Endothelial cell of umbilical vein (primary cell): ENCODE measurements around the gene HAUS5. TPM values are rescaled to one million over a fixed set of nuclear protein-coding genes. Genes with fewer than 3 reads are reported as not detected.

Source experiments
- BruUV-seq: library from RNA; stranded (reverse); fragments of 400-500 nt; replicated peaks from 2 replicates; lab custom pipeline; 2021; lab: Mats Ljungman, UMichigan
- CTCF ChIA-PET: fragments of 300-600, 350-600 bp; sonication (Branson Sonifier 250); formaldehyde crosslinking; loops from one replicate; lab custom pipeline; 2021; ENCODE audit warnings: antibody characterized with exemption, inconsistent platforms; lab: Charles Lee
- POLR2A ChIA-PET: fragments of 300-600, 350-600 bp; sonication (Branson Sonifier 250); formaldehyde crosslinking; loops from one replicate; lab custom pipeline; 2021; ENCODE audit warnings: antibody characterized with exemption, inconsistent platforms; lab: Charles Lee
- DNase-seq: peaks from one replicate; pipeline ENCODE4 v3.0.0-alpha.2; 2011; ENCODE audit warnings: low read depth, low spot score
- FAIRE-seq: peaks from 2 replicates; lab custom pipeline; 2011; peaks lifted over from hg19 to GRCh38; lab: Jason Lieb, UNC
- H2AFZ ChIP-seq: 2 replicates; pipeline ENCODE4 v1.6.0; 2012; ENCODE audit warnings: low read depth, low read length, control low read depth, inconsistent platforms
- H3K27ac ChIP-seq: 2 replicates; pipeline ENCODE4 v1.5.1; 2011; ENCODE audit warnings: low read depth, mild to moderate bottlenecking, control low read depth, low read length, moderate library complexity; ENCODE audit not compliant: insufficient read depth
- H3K27me3 ChIP-seq, 2 experiments: 2 replicates each; pipeline versions ENCODE4 v1.6.0 to v1.6.1; 2011; ENCODE audit warnings: low read length in 2 of 2, mixed read lengths in 1 of 2; ENCODE audit not compliant: control insufficient read depth in 2 of 2, insufficient read depth in 2 of 2
- H3K36me3 ChIP-seq, 2 experiments: 2 replicates in 1 of 2; 3 replicates in 1 of 2; pipeline ENCODE4 v1.5.1; 2011; ENCODE audit warnings: low read length in 2 of 2, mild to moderate bottlenecking in 1 of 2, moderate library complexity in 1 of 2; ENCODE audit not compliant: control insufficient read depth in 2 of 2, insufficient read depth in 2 of 2; ENCODE audit errors: extremely low read depth in 1 of 2
- H3K4me1 ChIP-seq: 3 replicates; pipeline ENCODE4 v1.5.1; 2011; ENCODE audit warnings: mild to moderate bottlenecking, low read length; ENCODE audit not compliant: control insufficient read depth, insufficient read depth; ENCODE audit errors: extremely low read depth
- H3K4me2 ChIP-seq: 2 replicates; pipeline ENCODE4 v1.6.1; 2011; ENCODE audit warnings: low read length, control low read depth, mixed read lengths; ENCODE audit not compliant: insufficient read depth
- H3K4me3 ChIP-seq, 3 experiments: fragments of 200-600 bp in 1 of 3; sonication (generic), shearing (Covaris generic) in 1 of 3; replicated peaks in 1 of 3; 2 replicates each; pipeline ENCODE4 v1.5.1; 2011 to 2016; ENCODE audit warnings: control low read depth in 3 of 3, low read length in 3 of 3, mild to moderate bottlenecking in 2 of 3, inconsistent platforms in 1 of 3, low read depth in 1 of 3, moderate library complexity in 1 of 3; ENCODE audit not compliant: insufficient read depth in 1 of 3
- H3K79me2 ChIP-seq: 2 replicates; pipeline ENCODE4 v1.6.0; 2012; ENCODE audit warnings: low read length, inconsistent platforms; ENCODE audit not compliant: control insufficient read depth, insufficient read depth
- H3K9ac ChIP-seq: replicated peaks from 2 replicates; pipeline ENCODE3; 2011; ENCODE audit warnings: low read length, control low read depth; ENCODE audit not compliant: insufficient read depth; ENCODE audit errors: extremely low read depth
- H3K9me1 ChIP-seq: replicated peaks from 3 replicates; pipeline ENCODE4 v1.6.0; 2011; ENCODE audit warnings: mild to moderate bottlenecking, low read length; ENCODE audit not compliant: control insufficient read depth, insufficient read depth; ENCODE audit errors: extremely low read depth
- H3K9me3 ChIP-seq: replicated peaks from 2 replicates; pipeline ENCODE4 v1.5.1; 2012; ENCODE audit warnings: low read length, inconsistent platforms; ENCODE audit not compliant: control insufficient read depth, insufficient read depth
- H4K20me1 ChIP-seq: replicated peaks from 2 replicates; pipeline ENCODE3; 2011; ENCODE audit warnings: mild to moderate bottlenecking, low read length; ENCODE audit not compliant: control insufficient read depth, insufficient read depth; ENCODE audit errors: extremely low read depth
- CTCF ChIP-seq, 2 donors: IDR thresholded peaks; 1 replicate in 1 of 2; 2 replicates in 1 of 2; pipeline ENCODE4 v1.5.1; 2011; ENCODE audit warnings: low read length in 2 of 2, mild to moderate bottlenecking in 2 of 2, moderate library complexity in 2 of 2, control low read depth in 1 of 2, inconsistent platforms in 1 of 2, low read depth in 1 of 2; ENCODE audit not compliant: insufficient read depth in 1 of 2; ENCODE audit errors: extremely low read depth in 1 of 2
- EZH2 ChIP-seq: IDR thresholded peaks from 2 replicates; pipeline ENCODE4 v1.6.1; 2012; ENCODE audit warnings: borderline replicate concordance, low read depth, mild to moderate bottlenecking, moderate library complexity, low read length, inconsistent platforms; ENCODE audit not compliant: severe bottlenecking
- FOS ChIP-seq: IDR thresholded peaks from 2 replicates; pipeline ENCODE4 v1.6.1; 2011; ENCODE audit warnings: mild to moderate bottlenecking, low read length, moderate library complexity, borderline replicate concordance; ENCODE audit not compliant: insufficient read depth
- GATA2 ChIP-seq: IDR thresholded peaks from 2 replicates; pipeline ENCODE4 v1.7.0; 2011; ENCODE audit warnings: low read depth, mild to moderate bottlenecking, moderate library complexity, mixed read lengths, low read length; ENCODE audit not compliant: insufficient read length, insufficient read depth
- JUN ChIP-seq: IDR thresholded peaks from 2 replicates; pipeline ENCODE4 v1.6.1; 2011; ENCODE audit warnings: borderline replicate concordance, low read depth; ENCODE audit not compliant: insufficient read length, insufficient read depth
- MYC ChIP-seq: IDR thresholded peaks from one replicate; pipeline ENCODE4 v1.6.1; 2011; ENCODE audit warnings: mild to moderate bottlenecking, low read depth, low read length
- POLR2A ChIP-seq: IDR thresholded peaks from 2 replicates; pipeline ENCODE4 v1.6.1; 2012; ENCODE audit warnings: low read depth, mild to moderate bottlenecking, control low read depth, low read length
- POLR2AphosphoS5 ChIP-seq: IDR thresholded peaks from 2 replicates; pipeline ENCODE4 v1.6.1; 2012; ENCODE audit warnings: low read depth, mild to moderate bottlenecking, control low read depth, low read length, moderate library complexity; ENCODE audit not compliant: insufficient read depth
- dilution Hi-C: fragments of 300-500 bp; cut with MboI; formaldehyde crosslinking; loops from one replicate; pipeline ENCODE4 v1.15.0; 2019; ENCODE audit warnings: low sequenced_read_pairs; ENCODE audit not compliant: extremely low pct_ligation_motif_present
- intact Hi-C: fragments of 100-400 bp; cut with micrococcal nuclease; formaldehyde crosslinking; loops from one replicate; pipeline ENCODE4 v1.10.0; 2022
- polyA plus RNA-seq, 4 experiments: library from polyadenylated mRNA; depleted of rRNA in 3 of 4; stranded (reverse) in 3 of 4; unstranded in 1 of 4; fragments of >200 nt; gene quantifications; 2 replicates each; pipeline versions ENCODE4 v1.2.1 to v1.2.3, GENCODE V29; 2011 to 2012; ENCODE audit warnings: missing spikeins in 1 of 4
- total RNA-seq: library from RNA; stranded (reverse); gene quantifications from 2 replicates; pipeline ENCODE4 v1.2.3, GENCODE V29; 2021
- TF ChIP-seq, protein P1 (sequence below): IDR thresholded peaks from 2 replicates; pipeline ENCODE4 v1.6.1; 2011; ENCODE audit not compliant: insufficient read depth, insufficient read length

Gene HAUS5
- total and polyA plus RNA-seq, 2 donors (not counting 3 experiments of a cell fraction or from before 2014, with no cell fraction given), result 8.9 to 19.0 TPM

DNA sequence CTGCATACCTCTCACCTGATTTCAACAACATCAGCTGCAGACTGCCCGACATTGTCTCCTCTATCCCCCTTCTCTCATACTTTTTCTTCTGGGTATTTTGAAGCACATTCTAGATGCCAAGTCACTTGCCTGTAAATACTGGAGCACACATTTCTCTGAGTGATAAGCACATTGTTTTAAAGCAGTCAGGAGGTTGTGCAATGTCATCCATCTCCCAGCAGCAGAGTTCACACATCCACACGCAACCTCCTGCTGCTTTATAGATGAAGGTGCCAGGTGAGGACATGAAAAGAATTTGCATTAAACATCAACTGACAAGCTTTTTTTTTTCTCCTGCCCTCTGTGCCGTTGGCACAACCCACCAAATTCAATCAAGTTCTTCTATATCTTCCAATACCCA is 59.3 kb downstream of the HAUS5 start:
- Histone ChIP-seq H3K4me2 (no peak overlapping the region), H3K27me3 (peaks cover 2 to 6% of the 10 kb centered on the region in 2 experiments), H4K20me1 (no peaks in the 10 kb centered on the region), H3K9ac (no peak overlapping the region), H3K4me1 (no peaks in the 10 kb centered on the region), H3K9me1 (no peaks in the 10 kb centered on the region), H3K27ac (no peak overlapping the region), H3K9me3 (no peaks in the 10 kb centered on the region), H3K79me2 (no peaks in the 10 kb centered on the region), H2AFZ (no peak overlapping the region), H3K36me3 (no peaks in the 10 kb centered on the region), H3K4me3 (no peak overlapping the region)
- no peak for TF ChIP-seq POLR2A
- no peak for TF ChIP-seq GATA2
- no peak for TF ChIP-seq CTCF (IDR thresholded peaks at IDR 0.05; ENCODE audit: extremely low read depth in 1 of 2, insufficient read depth in 1 of 2, low read depth in 1 of 2, low read length in 2 of 2)
- TF ChIP-seq, protein P1, sequence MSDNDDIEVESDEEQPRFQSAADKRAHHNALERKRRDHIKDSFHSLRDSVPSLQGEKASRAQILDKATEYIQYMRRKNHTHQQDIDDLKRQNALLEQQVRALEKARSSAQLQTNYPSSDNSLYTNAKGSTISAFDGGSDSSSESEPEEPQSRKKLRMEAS, result no peak
- TF ChIP-seq EZH2, result no peak
- TF ChIP-seq JUN, result no peak
- TF ChIP-seq MYC, result no peak
- TF ChIP-seq FOS, result no peak
- no peak for TF ChIP-seq POLR2AphosphoS5
- dilution Hi-C loops, result no loop called here
- intact Hi-C loops, result no loop called here
- BruUV-seq, result no TSS peak
- no peak for FAIRE-seq
- ChIA-PET CTCF (no interaction called here), POLR2A (interaction anchor here (0.6 kb wide), 1 partner anchor 28 kb away, joined by 4 read pairs; no protein-coding TSS in a partner anchor)
- no peak for DNase-seq
